GM10266 (cell line): ENCODE results near the gene PP2D1.
"Not testable (repeated sequence)": the region's sequence is repeated elsewhere in the genome, so short reads cannot be mapped to it uniquely, and the experiment has no call there.

Experiments used
- DNase-seq: peaks from one replicate; pipeline ENCODE4 v3.0.0; 2012; ENCODE audit errors: extremely low spot score
- CTCF ChIP-seq: IDR thresholded peaks from 2 replicates; pipeline ENCODE4 v1.5.1; 2012; ENCODE audit warnings: mild to moderate bottlenecking, low read depth; ENCODE audit not compliant: control insufficient read depth, insufficient read depth; ENCODE audit errors: missing control alignments

The PP2D1 gene

GRCh38 chr3:20027136-20027535 lies 15.1 kb upstream of the PP2D1 start:
- TF ChIP-seq CTCF, result no peak

GRCh38 chr3:20023623-20024405 lies 11.8 kb upstream of the PP2D1 start:
- DNase-seq, result no peak
- no peak for TF ChIP-seq CTCF

More at GRCh38 chr3:20027136-20027535, 15.1 kb upstream of the PP2D1 start:
- DNase-seq, result no peak

DNA sequence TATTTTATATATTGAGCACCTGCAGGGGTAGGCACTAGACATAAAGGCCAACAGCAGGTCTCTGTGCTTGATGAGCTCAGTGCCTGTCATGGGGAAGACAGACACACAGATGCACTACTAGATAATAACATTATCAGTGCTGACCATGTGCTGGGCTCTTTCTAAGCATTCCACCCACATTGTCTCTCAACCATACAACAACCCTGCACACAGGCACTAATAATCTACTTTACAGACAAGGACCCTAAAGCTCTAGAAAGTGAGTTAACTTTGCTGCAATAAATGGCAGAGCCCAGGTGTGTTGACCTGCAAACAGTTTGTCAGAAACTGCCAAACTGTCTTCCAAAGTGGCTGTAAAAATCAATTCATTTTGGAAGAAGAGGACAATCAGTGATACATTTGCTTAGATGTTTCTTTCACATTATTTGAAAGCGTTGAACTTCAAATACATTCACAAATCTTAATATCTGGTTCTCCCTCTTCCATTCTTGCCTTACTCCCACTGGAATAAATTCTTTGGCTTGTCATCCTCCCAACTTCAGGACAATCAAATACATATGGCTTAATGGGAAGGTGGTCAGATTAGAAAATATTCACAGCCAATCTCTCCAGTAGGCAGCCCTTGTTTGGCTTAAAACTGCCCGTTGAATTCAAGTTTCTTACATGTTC lies 11.0 kb upstream of the PP2D1 start:
- no peak for TF ChIP-seq CTCF
- DNase-seq, result no peak

DNA sequence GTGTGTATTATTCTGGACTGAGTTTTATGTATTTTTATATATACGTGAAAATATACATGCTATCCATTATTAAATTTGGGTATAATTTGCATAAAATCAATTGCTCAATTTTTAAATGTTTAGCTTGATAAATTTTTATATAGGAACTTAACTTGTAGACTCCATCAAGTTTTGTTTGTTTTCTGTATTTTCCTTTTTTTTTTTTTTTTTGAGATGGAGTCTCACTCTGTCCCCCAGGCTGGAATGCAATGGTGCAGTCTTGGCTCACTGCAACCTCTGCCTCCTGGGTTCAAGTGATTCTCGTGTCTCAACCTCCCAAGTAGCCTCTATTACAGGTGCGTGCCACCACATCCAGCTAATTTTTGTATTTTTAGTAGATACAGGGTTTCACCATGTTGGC lies 4.0 kb upstream of the PP2D1 start:
- not testable (repeated sequence) for DNase-seq

- no peak for DNase-seq
- TF ChIP-seq CTCF, result no peak
These were observed 3.5 kb upstream of the PP2D1 start for GRCh38 chr3:20015525-20015924.

DNA sequence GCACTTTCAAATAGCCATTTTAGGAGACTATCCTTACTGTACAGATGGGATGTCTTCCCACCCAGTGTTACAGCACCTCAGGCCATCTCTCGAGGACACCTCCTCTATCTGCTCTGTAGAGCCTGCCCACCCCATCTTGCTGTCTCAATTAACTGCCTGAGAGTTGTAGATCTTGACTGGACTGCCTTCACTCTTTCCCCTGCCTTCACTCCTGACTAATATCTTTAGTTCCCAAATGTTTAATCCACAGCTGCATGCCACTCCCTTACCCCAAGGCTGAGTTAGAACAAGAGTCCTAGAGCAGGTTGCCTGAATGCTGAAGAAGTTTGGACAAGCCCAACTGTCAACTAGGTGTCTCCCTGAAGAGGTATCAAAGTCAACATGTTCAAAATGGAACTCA lies 1.3 kb upstream of the PP2D1 start:
- no peak for TF ChIP-seq CTCF
- no peak for DNase-seq

- no peak for TF ChIP-seq CTCF
These were observed 3.4 kb downstream of the PP2D1 start for GRCh38 chr3:20008646-20009045.

More at GRCh38 chr3:20008646-20009045, 3.4 kb downstream of the PP2D1 start:
- DNase-seq, result no peak
